ENCODE data around the gene TMPRSS3. TPM values are rescaled to one million over a fixed set of nuclear protein-coding genes. Genes with fewer than 3 reads are reported as not detected.

TMPRSS3 gene
- total RNA-seq, 1 donor from 2014 or later: not detected

DNA sequence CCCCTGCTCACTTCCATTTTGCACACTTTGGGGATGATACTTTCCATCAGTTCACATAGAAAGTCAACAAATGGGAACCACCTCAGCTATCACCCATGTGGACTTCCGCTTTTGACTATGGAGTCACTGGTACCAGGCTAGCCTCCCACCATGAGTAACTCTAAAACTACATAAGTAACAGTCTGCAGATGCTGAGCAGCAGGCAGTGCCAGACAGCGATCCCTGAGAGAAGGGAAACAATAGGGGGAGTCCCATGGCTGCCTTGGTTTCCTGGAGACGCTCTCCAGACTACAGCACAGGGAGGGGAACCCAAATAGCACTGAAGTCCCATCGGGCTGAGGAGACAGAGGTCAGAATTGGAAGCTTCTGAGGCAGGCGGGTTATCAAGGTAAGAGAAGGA, 42.2 kb downstream of the TMPRSS3 start:
- peaks cover 10% of the 10 kb centered on the region for H3K9me3 Mint-ChIP-seq
- H3K27me3 Mint-ChIP-seq (ENCODE audit: insufficient read depth, low read depth): peaks cover 11% of the 10 kb centered on the region
- Histone ChIP-seq H2AFZ (replicated peaks) (no peak overlapping the region), H3F3A (ENCODE audit: low read depth) (no peaks in the 10 kb centered on the region), H4K20me1 (ENCODE audit: low read depth) (no peaks in the 10 kb centered on the region), H3K4me1 (no peaks in the 10 kb centered on the region), H3K4me3 (no peak overlapping the region), H3K36me3 (no peaks in the 10 kb centered on the region), H3K9ac (no peak overlapping the region), H3K27me3 (no peaks in the 10 kb centered on the region), H3K79me2 (ENCODE audit: low read depth) (no peaks in the 10 kb centered on the region), H3K27ac (no peak overlapping the region), H3K9me3 (ENCODE audit: low read depth) (peaks cover 4% of the 10 kb centered on the region), H3K4me2 (no peak overlapping the region)
- no peak overlapping the region for H3K27ac Mint-ChIP-seq
- H3K36me3 Mint-ChIP-seq: no peaks in the 10 kb centered on the region
- H3K4me3 Mint-ChIP-seq: no peak overlapping the region
- no peak for DNase-seq (ENCODE audit: low spot score)
- TF ChIP-seq EZH2 (IDR thresholded peaks at IDR 0.05) (no peak), EZH2phosphoT487 (IDR thresholded peaks at IDR 0.05) (no peak)
- TF ChIP-seq, protein P1, sequence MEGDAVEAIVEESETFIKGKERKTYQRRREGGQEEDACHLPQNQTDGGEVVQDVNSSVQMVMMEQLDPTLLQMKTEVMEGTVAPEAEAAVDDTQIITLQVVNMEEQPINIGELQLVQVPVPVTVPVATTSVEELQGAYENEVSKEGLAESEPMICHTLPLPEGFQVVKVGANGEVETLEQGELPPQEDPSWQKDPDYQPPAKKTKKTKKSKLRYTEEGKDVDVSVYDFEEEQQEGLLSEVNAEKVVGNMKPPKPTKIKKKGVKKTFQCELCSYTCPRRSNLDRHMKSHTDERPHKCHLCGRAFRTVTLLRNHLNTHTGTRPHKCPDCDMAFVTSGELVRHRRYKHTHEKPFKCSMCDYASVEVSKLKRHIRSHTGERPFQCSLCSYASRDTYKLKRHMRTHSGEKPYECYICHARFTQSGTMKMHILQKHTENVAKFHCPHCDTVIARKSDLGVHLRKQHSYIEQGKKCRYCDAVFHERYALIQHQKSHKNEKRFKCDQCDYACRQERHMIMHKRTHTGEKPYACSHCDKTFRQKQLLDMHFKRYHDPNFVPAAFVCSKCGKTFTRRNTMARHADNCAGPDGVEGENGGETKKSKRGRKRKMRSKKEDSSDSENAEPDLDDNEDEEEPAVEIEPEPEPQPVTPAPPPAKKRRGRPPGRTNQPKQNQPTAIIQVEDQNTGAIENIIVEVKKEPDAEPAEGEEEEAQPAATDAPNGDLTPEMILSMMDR (IDR thresholded peaks at IDR 0.05): no peak
- peaks cover 20% of the 10 kb centered on the region for H3K4me1 Mint-ChIP-seq

DNA sequence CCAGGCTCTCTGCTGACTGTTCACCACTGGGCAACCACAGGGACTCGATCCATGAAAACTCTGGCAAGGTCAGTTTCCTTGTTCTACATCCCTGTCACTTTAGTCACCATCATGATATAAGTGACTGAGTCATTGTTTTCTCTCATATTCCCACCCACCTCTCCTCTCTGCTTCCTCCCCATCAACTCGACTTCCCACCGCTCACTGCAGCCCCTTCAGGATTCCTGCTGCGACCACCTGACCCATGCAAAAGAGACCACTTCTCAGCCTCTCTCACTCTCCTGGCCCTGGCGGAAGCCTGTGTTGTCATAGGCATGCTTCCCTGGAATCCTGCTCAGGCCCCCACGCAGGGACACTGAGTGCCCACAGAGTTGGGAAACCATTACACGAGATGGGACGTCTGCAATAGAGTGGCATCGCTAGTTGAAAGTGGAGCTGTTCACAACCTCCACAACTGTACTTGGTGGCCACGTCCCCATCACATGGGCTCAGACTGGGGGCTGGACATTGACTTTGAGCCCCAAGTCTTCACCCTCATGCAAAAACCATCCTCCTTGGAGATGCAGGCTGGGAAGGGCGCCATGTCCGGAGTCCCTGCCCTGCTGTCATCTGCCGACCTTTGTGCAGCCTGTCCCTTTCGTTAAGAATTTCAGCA, 43.3 kb downstream of the TMPRSS3 start:
- peaks cover 20% of the 10 kb centered on the region for H3K4me1 Mint-ChIP-seq
- Histone ChIP-seq H3F3A (ENCODE audit: low read depth) (no peaks in the 10 kb centered on the region), H3K4me1 (no peaks in the 10 kb centered on the region), H3K4me3 (no peak overlapping the region), H3K79me2 (ENCODE audit: low read depth) (no peaks in the 10 kb centered on the region), H2AFZ (replicated peaks) (no peak overlapping the region), H3K36me3 (no peaks in the 10 kb centered on the region), H3K9ac (no peak overlapping the region), H3K9me3 (ENCODE audit: low read depth) (peaks cover 4% of the 10 kb centered on the region), H3K4me2 (no peak overlapping the region), H3K27me3 (no peaks in the 10 kb centered on the region), H4K20me1 (ENCODE audit: low read depth) (no peaks in the 10 kb centered on the region), H3K27ac (no peak overlapping the region)
- H3K27ac Mint-ChIP-seq: peak overlapping the region; percentile 86
- peaks cover 11% of the 10 kb centered on the region for H3K27me3 Mint-ChIP-seq (ENCODE audit: insufficient read depth, low read depth)
- H3K36me3 Mint-ChIP-seq: no peaks in the 10 kb centered on the region
- H3K4me3 Mint-ChIP-seq: no peak overlapping the region
- peaks cover 10% of the 10 kb centered on the region for H3K9me3 Mint-ChIP-seq
- DNase-seq (ENCODE audit: low spot score): no peak
- TF ChIP-seq, protein P1 (IDR thresholded peaks at IDR 0.05): no peak
- TF ChIP-seq EZH2 (IDR thresholded peaks at IDR 0.05) (no peak), EZH2phosphoT487 (IDR thresholded peaks at IDR 0.05) (no peak)

GRCh38 chr21:42351626-42352440, 44.0 kb downstream of the TMPRSS3 start:
- H3K4me2 ChIP-seq: no peak overlapping the region
- H4K20me1 ChIP-seq (ENCODE audit: low read depth): no peaks in the 10 kb centered on the region
- TF ChIP-seq EZH2 (IDR thresholded peaks at IDR 0.05) (no peak), EZH2phosphoT487 (IDR thresholded peaks at IDR 0.05) (no peak)
- TF ChIP-seq, protein P1 (IDR thresholded peaks at IDR 0.05): no peak
- no peak overlapping the region for H3K9ac ChIP-seq
- H3K9me3 Mint-ChIP-seq: peaks cover 10% of the 10 kb centered on the region
- no peaks in the 10 kb centered on the region for H3K36me3 ChIP-seq
- no peaks in the 10 kb centered on the region for H3K79me2 ChIP-seq (ENCODE audit: low read depth)
- H3K27me3 Mint-ChIP-seq (ENCODE audit: insufficient read depth, low read depth): peaks cover 11% of the 10 kb centered on the region
- DNase-seq (ENCODE audit: low spot score): no peak
- H3K4me1 Mint-ChIP-seq: peaks cover 20% of the 10 kb centered on the region
- no peaks in the 10 kb centered on the region for H3F3A ChIP-seq (ENCODE audit: low read depth)
- H3K4me1 ChIP-seq: no peaks in the 10 kb centered on the region
- H3K4me3 ChIP-seq: no peak overlapping the region
- H3K36me3 Mint-ChIP-seq: no peaks in the 10 kb centered on the region
- no peak overlapping the region for H3K4me3 Mint-ChIP-seq
- no peaks in the 10 kb centered on the region for H3K27me3 ChIP-seq
- no peak overlapping the region for H3K27ac ChIP-seq
- H3K9me3 ChIP-seq (ENCODE audit: low read depth): peaks cover 4% of the 10 kb centered on the region
- no peak overlapping the region for H2AFZ ChIP-seq (replicated peaks)
- H3K27ac Mint-ChIP-seq: peak overlapping the region; percentile 86

Measured in neural progenitor cell (in vitro differentiated cells).